ENCODE measurements around the gene SRGN. TPM values are rescaled to one million over a fixed set of nuclear protein-coding genes. Genes with fewer than 3 reads are reported as not detected.

Gene SRGN
- total and polyA plus RNA-seq, 7 experiments from 2014 or later, result 66.6 to 748 (median 118) TPM

DNA sequence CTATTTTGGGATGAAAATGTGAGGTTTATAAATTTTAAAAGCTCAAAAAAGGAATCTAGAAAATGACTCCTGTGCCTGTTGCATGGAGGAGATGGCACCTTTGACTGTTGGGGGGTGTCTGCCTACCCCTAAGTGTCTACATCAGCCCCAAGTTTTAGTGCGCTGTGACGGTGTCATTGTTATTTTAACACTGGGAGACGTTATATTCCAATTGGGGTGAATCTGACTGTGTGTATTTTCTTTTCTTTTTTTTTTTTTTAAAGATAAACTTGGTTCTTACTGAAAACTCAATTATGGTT, 517 bp downstream of the SRGN start:
- intact Hi-C loops (cut with micrococcal nuclease), result loop anchor here (1.0 to 2.0 kb wide), 7 partner anchors 24 to 758 kb away; partner anchors contain the start of genes CCAR1 (in 1 of the 2), DDX21 (in 1 of the 2), DDX50 (in 1 of the 2) and KIFBP (in 1 of the 2)
- Mint-ChIP-seq H3K27ac (peak overlapping the region; percentile 93 to 99 (median 98)), H3K4me1 (peaks cover 31 to 72% (median 64%) of the 10 kb centered on the region in 7 donors), H3K9me3 (no peaks in the 10 kb centered on the region), H3K27me3 (no peaks in the 10 kb centered on the region), H3K36me3 (peaks cover 0 to 28% (median 2%) of the 10 kb centered on the region in 5 donors), H3K4me3 (peak overlapping the region; percentile 85 to 95 (median 93))
- ATAC-seq (no peak), DNase-seq (peak in 5 of 9 donors; percentile 13 to 41 (median 36))
- H3K36me3 ChIP-seq (ENCODE audit: control insufficient read depth in 2 of 3, insufficient read depth in 3 of 3, low read length in 3 of 3), result no peaks in the 10 kb centered on the region
- H3K9me3 ChIP-seq (ENCODE audit: control insufficient read depth in 2 of 3, low read length in 3 of 3), result no peaks in the 10 kb centered on the region
- peak overlapping the region; percentile 84 for H3K4me3 ChIP-seq (ENCODE audit: low read length)
- peaks cover 33 to 49% of the 10 kb centered on the region in 2 donors for H3K4me1 ChIP-seq (ENCODE audit: control insufficient read depth in 2 of 2, insufficient read depth in 2 of 2, low read length in 2 of 2)
- peak overlapping the region; percentile 97 for H3K27ac ChIP-seq (ENCODE audit: low read depth, low read length)
- no peaks in the 10 kb centered on the region for H3K27me3 ChIP-seq (ENCODE audit: control insufficient read depth in 2 of 2, insufficient read depth in 2 of 2, low read length in 2 of 2)
- CTCF ChIA-PET, result interaction anchor here (2.3 kb wide), 1 partner anchor 44 kb away, joined by 5 read pairs; no protein-coding TSS in a partner anchor
- POLR2A ChIA-PET, result interaction anchor here (0.6 to 3.4 kb wide), 8 partner anchors 9 to 535 kb away, joined by 3 to 24 read pairs (median 4); partner anchors contain the start of gene KIFBP

DNA sequence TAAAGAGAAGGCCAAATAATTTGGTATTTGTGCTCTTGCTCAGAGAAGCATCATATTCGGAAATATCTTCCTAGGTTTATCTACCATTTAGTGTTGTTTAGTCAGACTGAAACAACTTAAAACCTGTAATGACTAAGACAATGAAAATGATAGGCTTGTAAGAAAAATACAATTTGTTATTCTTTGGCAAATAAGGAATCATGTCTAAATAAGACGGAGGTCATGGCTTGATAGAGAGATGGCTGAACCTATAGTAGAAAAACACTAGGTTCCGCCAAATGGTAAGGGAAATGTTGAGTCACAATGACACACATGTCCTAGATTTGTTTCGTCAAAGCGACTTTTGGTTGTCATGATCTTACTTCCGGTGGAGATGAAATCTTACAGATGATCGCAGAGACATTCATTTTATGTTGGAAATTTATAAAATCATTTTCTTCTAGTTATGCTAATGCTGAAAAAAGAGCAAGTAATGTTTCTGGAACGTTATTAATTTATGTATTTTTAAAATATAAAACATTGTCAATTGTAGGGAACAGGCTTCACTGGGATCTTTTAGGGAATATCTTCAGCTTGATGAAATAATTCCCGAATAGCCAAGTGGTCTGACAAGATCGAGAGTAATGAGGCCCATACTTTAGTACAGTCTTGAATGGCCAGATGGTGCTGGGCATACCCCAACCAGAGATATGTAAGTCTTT, 1.0 kb downstream of the SRGN start:
- H3K36me3 ChIP-seq (ENCODE audit: control insufficient read depth in 2 of 3, insufficient read depth in 3 of 3, low read length in 3 of 3), result no peaks in the 10 kb centered on the region
- Mint-ChIP-seq H3K4me3 (peak overlapping the region; percentile 85 to 95 (median 93)), H3K36me3 (peaks cover 0 to 29% (median 4%) of the 10 kb centered on the region in 5 donors), H3K27me3 (no peaks in the 10 kb centered on the region), H3K27ac (peak overlapping the region; percentile 93 to 99 (median 98)), H3K9me3 (no peaks in the 10 kb centered on the region), H3K4me1 (peaks cover 34 to 74% (median 67%) of the 10 kb centered on the region in 7 donors)
- ATAC-seq (peak; percentile 15), DNase-seq (peak in 7 of 9 donors; percentile 65 to 91 (median 83))
- ChIA-PET POLR2A (interaction anchor here (0.6 to 3.4 kb wide), 7 partner anchors 8 to 101 kb away, joined by 3 to 24 read pairs (median 5); partner anchors contain the start of gene KIFBP), CTCF (interaction anchor here (2.3 kb wide), 1 partner anchor 45 kb away, joined by 5 read pairs; no protein-coding TSS in a partner anchor)
- H3K9me3 ChIP-seq (ENCODE audit: control insufficient read depth in 2 of 3, low read length in 3 of 3), result no peaks in the 10 kb centered on the region
- peak overlapping the region; percentile 97 for H3K27ac ChIP-seq (ENCODE audit: low read depth, low read length)
- intact Hi-C loops (cut with micrococcal nuclease), result loop anchor here (1.0 to 2.0 kb wide), 8 partner anchors 24 to 758 kb away; partner anchors contain the start of genes CCAR1 (in 1 of the 2), DDX21 (in 1 of the 2), DDX50 (in 1 of the 2) and KIFBP (in 1 of the 2)
- H3K27me3 ChIP-seq (ENCODE audit: control insufficient read depth in 2 of 2, insufficient read depth in 2 of 2, low read length in 2 of 2), result no peaks in the 10 kb centered on the region
- peaks cover 33 to 49% of the 10 kb centered on the region in 2 donors for H3K4me1 ChIP-seq (ENCODE audit: control insufficient read depth in 2 of 2, insufficient read depth in 2 of 2, low read length in 2 of 2)
- peak overlapping the region; percentile 84 for H3K4me3 ChIP-seq (ENCODE audit: low read length)

DNA sequence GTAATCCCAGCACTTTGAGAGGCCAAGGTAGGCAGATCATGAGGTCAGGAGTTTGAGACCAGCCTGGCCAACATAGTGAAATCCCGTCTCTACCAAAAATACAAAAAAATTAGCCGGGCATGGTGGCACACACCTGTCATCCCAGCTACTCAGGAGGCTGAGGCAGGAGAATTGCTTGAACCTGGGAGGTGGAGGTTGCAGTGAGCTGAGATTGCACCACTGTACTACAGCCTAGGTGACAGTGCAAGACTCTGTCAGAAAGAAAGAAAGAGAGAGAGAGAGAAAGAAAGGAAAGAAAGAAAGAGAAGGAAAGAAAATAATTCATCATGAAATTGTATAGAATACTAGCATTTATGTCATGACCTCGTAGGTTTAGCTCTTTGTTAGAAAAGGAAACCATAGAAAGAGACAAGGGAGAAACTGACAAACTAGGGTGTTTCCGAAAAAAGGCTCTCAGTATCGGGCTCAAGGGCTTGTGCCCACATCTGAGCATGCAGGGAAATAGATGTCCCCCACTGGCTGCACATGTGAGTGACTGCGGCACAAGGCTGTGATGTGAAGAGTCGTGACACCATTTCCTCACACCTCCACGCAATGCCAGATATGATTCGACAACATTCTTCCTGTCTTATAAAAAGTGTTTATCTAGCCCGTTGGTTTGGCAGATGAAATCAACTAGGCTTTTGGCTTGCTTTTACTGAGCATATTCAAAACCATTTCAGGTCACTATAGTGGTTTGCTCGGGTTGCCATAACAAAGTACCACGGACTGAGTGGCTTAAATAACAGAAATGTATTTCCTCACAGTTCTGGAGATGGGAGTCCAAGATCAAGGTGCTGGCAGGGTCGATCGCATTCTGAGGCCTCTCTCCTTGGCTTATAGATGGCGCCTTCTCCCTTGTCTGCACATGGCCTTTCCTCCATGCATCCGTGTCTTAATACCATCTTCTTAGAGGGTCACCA, 2.0 kb downstream of the SRGN start:
- H3K4me1 Mint-ChIP-seq, result peaks cover 34 to 76% (median 66%) of the 10 kb centered on the region in 7 donors
- DNase-seq (peak; percentile 47 to 92 (median 82)), ATAC-seq (peak; percentile 79)
- H3K4me1 ChIP-seq (ENCODE audit: control insufficient read depth in 2 of 2, insufficient read depth in 2 of 2, low read length in 2 of 2), result peaks cover 33 to 49% of the 10 kb centered on the region in 2 donors
- H3K27ac ChIP-seq (ENCODE audit: low read depth, low read length), result peak overlapping the region; percentile 97
- no peaks in the 10 kb centered on the region for H3K9me3 Mint-ChIP-seq
- H3K27me3 ChIP-seq (ENCODE audit: control insufficient read depth in 2 of 2, insufficient read depth in 2 of 2, low read length in 2 of 2), result no peaks in the 10 kb centered on the region
- H3K36me3 ChIP-seq (ENCODE audit: control insufficient read depth in 2 of 3, insufficient read depth in 3 of 3, low read length in 3 of 3), result no peaks in the 10 kb centered on the region
- no peaks in the 10 kb centered on the region for H3K27me3 Mint-ChIP-seq
- no peaks in the 10 kb centered on the region for H3K9me3 ChIP-seq (ENCODE audit: control insufficient read depth in 2 of 3, low read length in 3 of 3)
- intact Hi-C loops (cut with micrococcal nuclease), result loop anchor here (1.0 to 5.0 kb wide), 9 partner anchors 25 to 759 kb away; partner anchors contain the start of genes DDX50 (in 2 of the 2) and SUPV3L1 (in 1 of the 2)
- ChIA-PET CTCF (interaction anchor here (0.6 to 7.9 kb wide), 4 partner anchors 75 to 134 kb away, joined by 3 to 186 read pairs (median 3); partner anchors contain the start of gene DDX21), POLR2A (interaction anchor here (0.6 to 5.7 kb wide), 9 partner anchors 25 to 112 kb away, joined by 3 to 49 read pairs (median 4); no protein-coding TSS in a partner anchor)
- peak overlapping the region; percentile 84 for H3K4me3 ChIP-seq (ENCODE audit: low read length)
- H3K4me3 Mint-ChIP-seq, result peak overlapping the region; percentile 85 to 95 (median 91)
- H3K27ac Mint-ChIP-seq, result peak overlapping the region; percentile 93 to 99 (median 98)
- H3K36me3 Mint-ChIP-seq, result peaks cover 0 to 29% (median 4%) of the 10 kb centered on the region in 5 donors

DNA sequence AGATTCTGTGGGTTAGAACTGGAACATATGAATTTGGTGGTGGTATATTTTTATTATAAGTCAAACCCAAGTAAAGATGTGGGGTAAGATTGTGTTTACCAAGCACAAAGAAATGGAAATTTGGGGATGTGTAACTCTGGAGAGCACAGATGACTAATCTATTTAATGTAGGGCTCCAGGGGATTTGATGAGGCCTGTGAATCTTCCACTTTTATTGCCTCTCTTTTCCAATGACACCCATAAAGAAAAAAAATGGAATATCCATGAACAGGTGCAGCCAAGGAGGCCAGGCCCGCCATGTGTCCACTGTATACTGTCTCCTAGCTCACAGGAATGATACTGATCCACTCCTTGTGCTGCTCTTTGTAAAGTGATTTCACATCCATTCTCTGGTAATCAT, 2.8 kb downstream of the SRGN start:
- Histone ChIP-seq H3K27me3 (ENCODE audit: control insufficient read depth in 2 of 2, insufficient read depth in 2 of 2, low read length in 2 of 2) (no peaks in the 10 kb centered on the region), H3K4me3 (ENCODE audit: low read length) (peak overlapping the region; percentile 84), H3K9me3 (ENCODE audit: control insufficient read depth in 2 of 3, low read length in 3 of 3) (no peaks in the 10 kb centered on the region), H3K36me3 (ENCODE audit: control insufficient read depth in 2 of 3, insufficient read depth in 3 of 3, low read length in 3 of 3) (no peaks in the 10 kb centered on the region), H3K4me1 (ENCODE audit: control insufficient read depth in 2 of 2, insufficient read depth in 2 of 2, low read length in 2 of 2) (peaks cover 33 to 49% of the 10 kb centered on the region in 2 donors), H3K27ac (ENCODE audit: low read depth, low read length) (peak overlapping the region; percentile 97)
- Mint-ChIP-seq H3K36me3 (peaks cover 0 to 29% (median 4%) of the 10 kb centered on the region in 5 donors), H3K4me1 (peaks cover 28 to 77% (median 63%) of the 10 kb centered on the region in 7 donors), H3K4me3 (peak overlapping the region; percentile 85 to 95 (median 91)), H3K27me3 (no peaks in the 10 kb centered on the region), H3K27ac (peak overlapping the region; percentile 93 to 99 (median 98)), H3K9me3 (no peaks in the 10 kb centered on the region)
- POLR2A ChIA-PET, result interaction anchor here (0.8 to 5.7 kb wide), 4 partner anchors 28 to 134 kb away, joined by 3 to 49 read pairs (median 8); partner anchors contain the start of gene DDX21
- DNase-seq, result no peak
- no peak for ATAC-seq
- CTCF ChIA-PET, result interaction anchor here (0.7 to 7.9 kb wide), 4 partner anchors 8 to 1312 kb away, joined by 3 to 186 read pairs (median 3); partner anchors contain the start of gene DDX21
- intact Hi-C loops (cut with micrococcal nuclease), result loop anchor here (1.0 to 5.0 kb wide), 5 partner anchors 45 to 417 kb away; partner anchors contain the start of genes DDX50 (in 1 of the 2) and SUPV3L1 (in 1 of the 2)

DNA sequence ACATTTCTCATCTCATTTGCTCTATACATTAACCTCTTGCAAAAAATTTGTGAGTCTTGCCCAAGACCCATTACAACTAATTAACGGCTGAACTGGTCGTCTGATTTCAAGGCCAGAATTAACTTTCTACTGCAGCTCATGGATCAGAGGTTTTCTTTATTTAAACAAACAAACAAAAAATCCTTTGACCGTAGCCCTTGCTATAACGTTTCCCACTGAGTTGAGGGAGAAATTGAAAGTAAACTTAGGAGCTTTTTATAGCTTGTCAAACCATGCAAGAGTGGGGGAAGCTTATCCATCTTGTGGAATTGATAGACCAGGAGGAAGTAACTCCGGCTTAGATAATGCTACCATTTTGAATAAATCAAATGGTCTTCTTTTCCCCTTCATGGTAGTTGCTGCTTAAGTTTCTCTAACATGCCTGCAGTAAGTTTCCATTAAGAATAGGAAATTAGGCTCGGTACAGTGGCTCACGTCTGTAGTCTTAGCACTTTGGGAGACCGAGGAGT, 3.3 kb downstream of the SRGN start:
- ATAC-seq (no peak), DNase-seq (no peak)
- peaks cover 33 to 44% of the 10 kb centered on the region in 2 donors for H3K4me1 ChIP-seq (ENCODE audit: control insufficient read depth in 2 of 2, insufficient read depth in 2 of 2, low read length in 2 of 2)
- H3K27me3 ChIP-seq (ENCODE audit: control insufficient read depth in 2 of 2, insufficient read depth in 2 of 2, low read length in 2 of 2), result no peaks in the 10 kb centered on the region
- H3K27ac Mint-ChIP-seq, result peak overlapping the region; percentile 93 to 99 (median 98)
- H3K36me3 ChIP-seq (ENCODE audit: control insufficient read depth in 2 of 3, insufficient read depth in 3 of 3, low read length in 3 of 3), result no peaks in the 10 kb centered on the region
- no peaks in the 10 kb centered on the region for H3K9me3 ChIP-seq (ENCODE audit: control insufficient read depth in 2 of 3, low read length in 3 of 3)
- CTCF ChIA-PET, result interaction anchor here (0.7 to 7.9 kb wide), 4 partner anchors 8 to 1312 kb away, joined by 3 to 186 read pairs (median 7); partner anchors contain the start of gene KIFBP
- no peaks in the 10 kb centered on the region for H3K9me3 Mint-ChIP-seq
- peak overlapping the region; percentile 97 for H3K27ac ChIP-seq (ENCODE audit: low read depth, low read length)
- peak overlapping the region; percentile 84 for H3K4me3 ChIP-seq (ENCODE audit: low read length)
- H3K4me3 Mint-ChIP-seq, result peak overlapping the region; percentile 85 to 95 (median 91)
- intact Hi-C loops (cut with micrococcal nuclease), result loop anchor here in 1 of 2 donors (5.0 kb wide), 1 partner anchor 416 kb away; no protein-coding TSS in a partner anchor
- peaks cover 0 to 28% (median 4%) of the 10 kb centered on the region in 5 donors for H3K36me3 Mint-ChIP-seq
- no peaks in the 10 kb centered on the region for H3K27me3 Mint-ChIP-seq
- POLR2A ChIA-PET, result interaction anchor here (0.6 to 5.7 kb wide), 5 partner anchors 29 to 135 kb away, joined by 3 to 49 read pairs (median 4); partner anchors contain the start of gene DDX21
- H3K4me1 Mint-ChIP-seq, result peaks cover 24 to 75% (median 57%) of the 10 kb centered on the region in 7 donors

All from naive thymus-derived CD4-positive, alpha-beta T cell (primary cell).